Liver (tissue), 9 donors: ENCODE data around the gene AFF4. TPM values are rescaled to one million over a fixed set of nuclear protein-coding genes. Genes with fewer than 3 reads are reported as not detected.

ENCODE experiments used
- DNase-seq: peaks from one replicate; pipeline ENCODE4 v3.0.0-alpha.2; 2017; ENCODE audit warnings: low spot score
- H3K27ac ChIP-seq, 2 donors: one replicate each; pipeline ENCODE4 v1.7.0; 2013; ENCODE audit warnings: inconsistent platforms in 2 of 2, low read length in 2 of 2, control low read depth in 1 of 2, low read depth in 1 of 2, mild to moderate bottlenecking in 1 of 2
- H3K27me3 ChIP-seq, 4 donors: one replicate each; pipeline versions ENCODE4 v1.6.1 to v1.7.0; 2013; ENCODE audit warnings: low read length in 3 of 4, inconsistent platforms in 1 of 4, mild to moderate bottlenecking in 1 of 4, moderate library complexity in 1 of 4; ENCODE audit not compliant: control insufficient read depth in 4 of 4, insufficient read depth in 4 of 4
- H3K36me3 ChIP-seq, 4 donors: one replicate each; pipeline versions ENCODE4 v1.6.1 to v1.7.0; 2013; ENCODE audit warnings: low read length in 3 of 4, mild to moderate bottlenecking in 3 of 4, low read depth in 1 of 4, moderate library complexity in 1 of 4; ENCODE audit not compliant: control insufficient read depth in 4 of 4, insufficient read depth in 3 of 4
- H3K4me1 ChIP-seq, 4 donors: one replicate each; pipeline versions ENCODE4 v1.6.1 to v1.7.0; 2013; ENCODE audit warnings: low read length in 3 of 4, mild to moderate bottlenecking in 3 of 4, moderate library complexity in 1 of 4; ENCODE audit not compliant: control insufficient read depth in 4 of 4, insufficient read depth in 4 of 4
- H3K4me3 ChIP-seq, 3 donors: one replicate each; pipeline versions ENCODE4 v1.6.1 to v1.7.0; 2013; ENCODE audit warnings: low read length in 3 of 3, control low read depth in 1 of 3, low read depth in 1 of 3, mild to moderate bottlenecking in 1 of 3
- H3K9ac ChIP-seq, 2 donors: one replicate each; pipeline ENCODE4 v1.7.0; 2013; ENCODE audit warnings: low read length in 2 of 2, mild to moderate bottlenecking in 2 of 2, moderate library complexity in 2 of 2, control low read depth in 1 of 2, low read depth in 1 of 2
- H3K9me3 ChIP-seq, 4 donors: one replicate each; pipeline versions ENCODE4 v1.6.1 to v1.7.0; 2013; ENCODE audit warnings: low read length in 3 of 4; ENCODE audit not compliant: control insufficient read depth in 4 of 4
- EGR1 ChIP-seq, 2 donors: IDR thresholded peaks; 2 replicates each; pipeline ENCODE4 v1.6.1; 2016 to 2018; ENCODE audit warnings: antibody characterized with exemption in 2 of 2, low read depth in 2 of 2
- FOXA1 ChIP-seq: IDR thresholded peaks from 2 replicates; pipeline ENCODE4 v1.6.1; 2016; ENCODE audit warnings: antibody characterized with exemption
- FOXA2 ChIP-seq: IDR thresholded peaks from 2 replicates; pipeline ENCODE4 v1.6.1; 2016; ENCODE audit warnings: antibody characterized with exemption
- GABPA ChIP-seq, 2 donors: IDR thresholded peaks in 1 of 2; conservative IDR thresholded peaks in 1 of 2; 2 replicates each; pipeline ENCODE4 v1.6.1; 2016; ENCODE audit warnings: antibody characterized with exemption in 2 of 2, mild to moderate bottlenecking in 1 of 2, moderate library complexity in 1 of 2
- HNF4A ChIP-seq, 2 donors: conservative IDR thresholded peaks; 2 replicates each; pipeline ENCODE4 v1.6.1; 2016; ENCODE audit warnings: antibody characterized with exemption in 2 of 2, mild to moderate bottlenecking in 2 of 2
- HNF4G ChIP-seq: IDR thresholded peaks from 2 replicates; pipeline ENCODE4 v1.6.1; 2016; ENCODE audit warnings: antibody characterized with exemption
- JUND ChIP-seq, 2 donors: IDR thresholded peaks; 2 replicates each; pipeline ENCODE4 v1.6.1; 2016; ENCODE audit warnings: antibody characterized with exemption in 2 of 2
- NR2F2 ChIP-seq: IDR thresholded peaks from 2 replicates; pipeline ENCODE4 v1.6.1; 2016; ENCODE audit warnings: antibody characterized with exemption
- RAD21 ChIP-seq, 2 donors: IDR thresholded peaks; 2 replicates each; pipeline ENCODE4 v1.6.1; 2016; ENCODE audit warnings: antibody characterized with exemption in 2 of 2, mild to moderate bottlenecking in 2 of 2
- RXRA ChIP-seq, 2 donors: IDR thresholded peaks; 2 replicates each; pipeline ENCODE4 v1.6.1; 2017 to 2018; ENCODE audit warnings: antibody characterized with exemption in 2 of 2, mild to moderate bottlenecking in 1 of 2
- SP1 ChIP-seq: IDR thresholded peaks from 2 replicates; pipeline ENCODE4 v1.6.1; 2018; ENCODE audit warnings: antibody characterized with exemption, mild to moderate bottlenecking
- TAF1 ChIP-seq: conservative IDR thresholded peaks from 2 replicates; pipeline ENCODE4 v1.6.1; 2016; ENCODE audit warnings: antibody characterized with exemption, mild to moderate bottlenecking
- YY1 ChIP-seq: IDR thresholded peaks from 2 replicates; pipeline ENCODE4 v1.6.1; 2016; ENCODE audit warnings: antibody characterized with exemption, mild to moderate bottlenecking
- WGBS: extraction: QIAGEN DNeasy Blood & Tissue Kit; methylation state at CpG from one replicate; pipeline ENCODE4 v1.1.7; 2013; 5-methylcytosine and 5-hydroxymethylcytosine counted together
- polyA plus RNA-seq, 2 donors: library from polyadenylated mRNA; stranded (reverse) in 1 of 2; unstranded in 1 of 2; fragments of 200-250 nt in 1 of 2; fragments of >200 nt in 1 of 2; fragmentation: Nextera tagmentation in 1 of 2; extraction: Ambion mirVana in 1 of 2; gene quantifications; one replicate each; pipeline versions ENCODE4 v1.2.1 to v1.2.3, GENCODE V29; 2013 to 2015
- total RNA-seq, 2 donors: library from RNA; depleted of rRNA; stranded (reverse); fragments of >200 nt; gene quantifications; one replicate each; pipeline ENCODE4 v1.2.3, GENCODE V29; 2014
- TF ChIP-seq, protein P1 (sequence below): IDR thresholded peaks from 2 replicates; pipeline ENCODE4 v1.6.1; 2016; ENCODE audit warnings: antibody characterized with exemption
- TF ChIP-seq, protein P2 (sequence below): IDR thresholded peaks from 2 replicates; pipeline ENCODE4 v1.6.1; 2016; ENCODE audit warnings: antibody characterized with exemption
- TF ChIP-seq, protein P3 (sequence below): IDR thresholded peaks from 2 replicates; pipeline ENCODE4 v1.6.1; 2016; ENCODE audit warnings: antibody characterized with exemption
- TF ChIP-seq, protein P4 (sequence below): fragments of 150-350 bp; IDR thresholded peaks from 2 replicates; pipeline ENCODE4 v1.5.1; 2017; ENCODE audit warnings: improper control_type of control experiment, low read depth, low read length; ENCODE audit not compliant: missing input control
- TF ChIP-seq, protein P5 (sequence below): IDR thresholded peaks from 2 replicates; pipeline ENCODE4 v1.6.1; 2016; ENCODE audit warnings: antibody characterized with exemption, mild to moderate bottlenecking
- donor health status: healthy.
- donor health status: healthy.
- donor health status: healthy.
- donor health status: healthy.
- donor health status: healthy.

The AFF4 gene
- total and polyA plus RNA-seq, 4 donors = 5.5 to 19.1 (median 16.9) TPM

DNA sequence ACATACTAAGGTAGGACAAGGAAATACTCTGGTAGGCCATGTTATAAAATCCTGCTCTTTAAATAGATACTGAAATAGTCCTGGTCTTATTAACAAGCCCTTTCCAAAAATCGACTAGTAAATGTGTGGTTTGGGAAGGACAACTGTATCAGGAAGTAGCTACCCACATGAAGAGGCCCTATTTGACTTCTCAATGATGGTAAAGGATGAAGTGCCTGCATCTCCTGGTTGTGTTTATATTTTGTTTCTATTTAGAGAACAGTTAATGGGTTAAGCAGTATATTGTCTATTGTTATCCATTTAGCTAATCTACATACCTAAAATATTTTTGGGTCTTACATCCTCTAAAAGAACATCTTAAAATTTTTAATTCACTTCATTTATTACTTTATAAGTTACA is 109.6 kb downstream of the AFF4 start:
- H3K27me3 ChIP-seq = no peaks in the 10 kb centered on the region
- H3K4me3 ChIP-seq = no peak overlapping the region
- no peak for DNase-seq
- WGBS = 14% methylated on average over 1 of the region's 1 CpG
- H3K9ac ChIP-seq = peak overlapping the region in 1 of 2 donors; percentile 81
- no peaks in the 10 kb centered on the region for H3K9me3 ChIP-seq
- H3K27ac ChIP-seq = peak overlapping the region; percentile 68 to 84
- TF ChIP-seq EGR1 (IDR thresholded peaks at IDR 0.05; ENCODE audit: low read depth in 2 of 2) = no peak
- no peak for TF ChIP-seq NR2F2
- no peak for TF ChIP-seq HNF4A (conservative IDR thresholded peaks at IDR 0.05)
- TF ChIP-seq GABPA (IDR thresholded peaks at IDR 0.05 in 1 of 2, conservative IDR thresholded peaks at IDR 0.05 in 1 of 2) = no peak
- no peak for TF ChIP-seq FOXA1
- TF ChIP-seq, protein P1, sequence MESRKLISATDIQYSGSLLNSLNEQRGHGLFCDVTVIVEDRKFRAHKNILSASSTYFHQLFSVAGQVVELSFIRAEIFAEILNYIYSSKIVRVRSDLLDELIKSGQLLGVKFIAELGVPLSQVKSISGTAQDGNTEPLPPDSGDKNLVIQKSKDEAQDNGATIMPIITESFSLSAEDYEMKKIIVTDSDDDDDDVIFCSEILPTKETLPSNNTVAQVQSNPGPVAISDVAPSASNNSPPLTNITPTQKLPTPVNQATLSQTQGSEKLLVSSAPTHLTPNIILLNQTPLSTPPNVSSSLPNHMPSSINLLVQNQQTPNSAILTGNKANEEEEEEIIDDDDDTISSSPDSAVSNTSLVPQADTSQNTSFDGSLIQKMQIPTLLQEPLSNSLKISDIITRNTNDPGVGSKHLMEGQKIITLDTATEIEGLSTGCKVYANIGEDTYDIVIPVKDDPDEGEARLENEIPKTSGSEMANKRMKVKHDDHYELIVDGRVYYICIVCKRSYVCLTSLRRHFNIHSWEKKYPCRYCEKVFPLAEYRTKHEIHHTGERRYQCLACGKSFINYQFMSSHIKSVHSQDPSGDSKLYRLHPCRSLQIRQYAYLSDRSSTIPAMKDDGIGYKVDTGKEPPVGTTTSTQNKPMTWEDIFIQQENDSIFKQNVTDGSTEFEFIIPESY = no peak
- no peak for TF ChIP-seq YY1
- TF ChIP-seq RXRA (IDR thresholded peaks at IDR 0.05) = no peak
- TF ChIP-seq, protein P2, sequence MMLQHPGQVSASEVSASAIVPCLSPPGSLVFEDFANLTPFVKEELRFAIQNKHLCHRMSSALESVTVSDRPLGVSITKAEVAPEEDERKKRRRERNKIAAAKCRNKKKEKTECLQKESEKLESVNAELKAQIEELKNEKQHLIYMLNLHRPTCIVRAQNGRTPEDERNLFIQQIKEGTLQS = no peak
- no peak for TF ChIP-seq HNF4G
- TF ChIP-seq, protein P3, sequence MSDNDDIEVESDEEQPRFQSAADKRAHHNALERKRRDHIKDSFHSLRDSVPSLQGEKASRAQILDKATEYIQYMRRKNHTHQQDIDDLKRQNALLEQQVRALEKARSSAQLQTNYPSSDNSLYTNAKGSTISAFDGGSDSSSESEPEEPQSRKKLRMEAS = no peak
- no peak for TF ChIP-seq SP1
- TF ChIP-seq JUND (IDR thresholded peaks at IDR 0.05) = no peak
- TF ChIP-seq, protein P4, sequence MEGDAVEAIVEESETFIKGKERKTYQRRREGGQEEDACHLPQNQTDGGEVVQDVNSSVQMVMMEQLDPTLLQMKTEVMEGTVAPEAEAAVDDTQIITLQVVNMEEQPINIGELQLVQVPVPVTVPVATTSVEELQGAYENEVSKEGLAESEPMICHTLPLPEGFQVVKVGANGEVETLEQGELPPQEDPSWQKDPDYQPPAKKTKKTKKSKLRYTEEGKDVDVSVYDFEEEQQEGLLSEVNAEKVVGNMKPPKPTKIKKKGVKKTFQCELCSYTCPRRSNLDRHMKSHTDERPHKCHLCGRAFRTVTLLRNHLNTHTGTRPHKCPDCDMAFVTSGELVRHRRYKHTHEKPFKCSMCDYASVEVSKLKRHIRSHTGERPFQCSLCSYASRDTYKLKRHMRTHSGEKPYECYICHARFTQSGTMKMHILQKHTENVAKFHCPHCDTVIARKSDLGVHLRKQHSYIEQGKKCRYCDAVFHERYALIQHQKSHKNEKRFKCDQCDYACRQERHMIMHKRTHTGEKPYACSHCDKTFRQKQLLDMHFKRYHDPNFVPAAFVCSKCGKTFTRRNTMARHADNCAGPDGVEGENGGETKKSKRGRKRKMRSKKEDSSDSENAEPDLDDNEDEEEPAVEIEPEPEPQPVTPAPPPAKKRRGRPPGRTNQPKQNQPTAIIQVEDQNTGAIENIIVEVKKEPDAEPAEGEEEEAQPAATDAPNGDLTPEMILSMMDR = no peak
- TF ChIP-seq, protein P5, sequence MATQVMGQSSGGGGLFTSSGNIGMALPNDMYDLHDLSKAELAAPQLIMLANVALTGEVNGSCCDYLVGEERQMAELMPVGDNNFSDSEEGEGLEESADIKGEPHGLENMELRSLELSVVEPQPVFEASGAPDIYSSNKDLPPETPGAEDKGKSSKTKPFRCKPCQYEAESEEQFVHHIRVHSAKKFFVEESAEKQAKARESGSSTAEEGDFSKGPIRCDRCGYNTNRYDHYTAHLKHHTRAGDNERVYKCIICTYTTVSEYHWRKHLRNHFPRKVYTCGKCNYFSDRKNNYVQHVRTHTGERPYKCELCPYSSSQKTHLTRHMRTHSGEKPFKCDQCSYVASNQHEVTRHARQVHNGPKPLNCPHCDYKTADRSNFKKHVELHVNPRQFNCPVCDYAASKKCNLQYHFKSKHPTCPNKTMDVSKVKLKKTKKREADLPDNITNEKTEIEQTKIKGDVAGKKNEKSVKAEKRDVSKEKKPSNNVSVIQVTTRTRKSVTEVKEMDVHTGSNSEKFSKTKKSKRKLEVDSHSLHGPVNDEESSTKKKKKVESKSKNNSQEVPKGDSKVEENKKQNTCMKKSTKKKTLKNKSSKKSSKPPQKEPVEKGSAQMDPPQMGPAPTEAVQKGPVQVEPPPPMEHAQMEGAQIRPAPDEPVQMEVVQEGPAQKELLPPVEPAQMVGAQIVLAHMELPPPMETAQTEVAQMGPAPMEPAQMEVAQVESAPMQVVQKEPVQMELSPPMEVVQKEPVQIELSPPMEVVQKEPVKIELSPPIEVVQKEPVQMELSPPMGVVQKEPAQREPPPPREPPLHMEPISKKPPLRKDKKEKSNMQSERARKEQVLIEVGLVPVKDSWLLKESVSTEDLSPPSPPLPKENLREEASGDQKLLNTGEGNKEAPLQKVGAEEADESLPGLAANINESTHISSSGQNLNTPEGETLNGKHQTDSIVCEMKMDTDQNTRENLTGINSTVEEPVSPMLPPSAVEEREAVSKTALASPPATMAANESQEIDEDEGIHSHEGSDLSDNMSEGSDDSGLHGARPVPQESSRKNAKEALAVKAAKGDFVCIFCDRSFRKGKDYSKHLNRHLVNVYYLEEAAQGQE = no peak
- TF ChIP-seq FOXA2 = no peak
- TF ChIP-seq RAD21 (IDR thresholded peaks at IDR 0.05) = no peak
- no peak for TF ChIP-seq TAF1
- peaks cover 0 to 26% (median 9%) of the 10 kb centered on the region in 4 donors for H3K4me1 ChIP-seq
- H3K36me3 ChIP-seq = no peaks in the 10 kb centered on the region
